DMS53 treated with DMSO at 0.1 percent for 48 hours (cell line): ENCODE results near the gene PLPPR3.
"Not testable (repeated sequence)": the region's sequence is repeated elsewhere in the genome, so short reads cannot be mapped to it uniquely, and the experiment has no call there.

Experiments
- DNase-seq: peaks from one replicate; lab custom pipeline; 2025; ENCODE audit not compliant: unreplicated experiment; lab: John Stamatoyannopoulos, UW

PLPPR3 gene

DNA sequence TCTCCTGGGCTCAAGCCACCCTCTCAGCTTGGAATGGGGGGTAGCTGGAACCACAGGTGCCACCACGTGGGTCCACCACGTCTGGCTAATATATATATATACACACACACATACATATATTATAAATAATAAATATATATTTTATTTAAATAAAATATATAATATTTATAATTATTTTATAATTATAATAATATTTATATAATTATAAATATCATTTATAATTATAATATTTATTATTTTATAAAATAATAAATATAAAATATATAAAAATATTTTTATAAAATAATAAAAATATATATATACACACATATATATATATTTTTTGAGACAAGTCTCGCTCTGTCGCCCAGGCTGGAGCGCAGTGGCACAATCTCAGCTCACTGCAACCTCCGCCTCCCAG lies 32.8 kb upstream of the PLPPR3 start:
- DNase-seq, result no peak

DNA sequence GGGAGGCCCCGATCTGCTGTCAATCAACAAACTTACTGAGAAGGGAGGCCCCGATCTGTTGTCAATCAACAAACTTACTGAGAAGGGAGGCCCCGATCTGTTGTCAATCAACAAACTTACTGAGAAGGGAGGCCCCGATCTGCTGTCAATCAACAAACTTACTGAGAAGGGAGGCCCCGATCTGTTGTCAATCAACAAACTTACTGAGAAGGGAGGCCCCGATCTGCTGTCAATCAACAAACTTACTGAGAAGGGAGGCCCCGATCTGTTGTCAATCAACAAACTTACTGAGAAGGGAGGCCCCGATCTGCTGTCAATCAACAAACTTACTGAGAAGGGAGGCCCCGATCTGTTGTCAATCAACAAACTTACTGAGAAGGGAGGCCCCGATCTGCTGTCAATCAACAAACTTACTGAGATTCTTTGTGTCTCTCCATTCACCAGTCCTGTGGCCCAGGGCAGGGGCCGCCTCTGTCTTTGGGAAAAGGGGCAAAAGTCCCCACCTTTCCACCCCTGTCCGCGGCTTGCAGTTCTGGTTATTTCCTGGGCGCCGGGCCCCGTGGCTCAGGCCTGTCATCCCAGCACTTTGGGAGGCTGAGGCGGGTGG lies 32.0 kb upstream of the PLPPR3 start:
- DNase-seq, result not testable (repeated sequence)

DNA sequence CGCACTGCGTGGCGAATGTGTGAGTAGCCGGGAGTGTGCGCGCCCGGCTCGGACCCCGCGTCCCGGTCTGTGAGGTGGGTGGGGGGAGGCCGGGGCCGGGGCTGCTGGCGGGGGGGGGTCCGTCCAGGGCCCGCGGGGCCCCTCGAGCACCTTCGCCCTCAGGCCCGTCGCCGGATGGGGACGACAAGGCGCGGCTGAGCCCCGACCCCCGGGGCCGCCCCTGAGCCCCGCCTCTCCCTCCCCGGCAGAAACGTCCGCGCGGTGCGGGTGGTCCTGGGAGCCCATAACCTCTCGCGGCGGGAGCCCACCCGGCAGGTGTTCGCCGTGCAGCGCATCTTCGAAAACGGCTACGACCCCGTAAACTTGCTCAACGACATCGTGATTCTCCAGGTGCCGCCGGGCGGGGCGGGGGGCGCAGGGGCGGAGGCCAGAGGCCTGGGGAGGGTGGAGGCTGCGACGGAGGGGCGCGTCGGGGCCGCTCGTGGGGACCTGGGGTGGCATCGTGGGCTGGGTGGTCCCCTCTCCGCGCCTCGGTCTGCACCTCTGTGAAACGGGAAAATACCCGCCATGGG lies 31.3 kb upstream of the PLPPR3 start:
- DNase-seq, result no peak

DNA sequence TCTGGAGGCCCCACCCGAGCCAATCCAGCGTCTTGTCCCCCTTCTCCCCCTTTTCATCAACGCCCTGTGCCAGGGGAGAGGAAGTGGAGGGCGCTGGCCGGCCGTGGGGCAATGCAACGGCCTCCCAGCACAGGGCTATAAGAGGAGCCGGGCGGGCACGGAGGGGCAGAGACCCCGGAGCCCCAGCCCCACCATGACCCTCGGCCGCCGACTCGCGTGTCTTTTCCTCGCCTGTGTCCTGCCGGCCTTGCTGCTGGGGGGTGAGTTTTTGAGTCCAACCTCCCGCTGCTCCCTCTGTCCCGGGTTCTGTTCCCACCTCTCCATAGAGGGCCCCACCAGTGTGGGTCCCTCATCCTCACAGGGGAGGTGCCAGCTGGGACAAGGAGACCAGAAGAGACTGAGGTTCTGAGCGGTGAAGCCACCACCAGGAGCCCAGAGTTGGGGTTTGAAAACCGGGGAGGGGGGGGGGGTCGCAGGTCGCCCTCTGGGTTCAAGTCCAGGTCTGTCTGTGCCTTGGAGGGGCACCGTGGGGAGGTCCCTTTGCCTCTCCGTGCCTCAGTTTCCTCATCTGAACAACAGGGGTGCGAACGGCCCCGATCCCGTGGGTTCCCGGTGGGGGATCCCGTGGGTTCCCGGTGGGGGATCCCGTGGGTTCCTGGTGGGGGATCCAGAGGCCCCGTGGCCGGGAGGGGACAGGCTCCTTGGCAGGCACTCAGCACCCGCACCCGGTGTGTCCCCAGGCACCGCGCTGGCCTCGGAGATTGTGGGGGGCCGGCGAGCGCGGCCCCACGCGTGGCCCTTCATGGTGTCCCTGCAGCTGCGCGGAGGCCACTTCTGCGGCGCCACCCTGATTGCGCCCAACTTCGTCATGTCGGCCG lies 30.6 kb upstream of the PLPPR3 start, which contains the start of gene ELANE:
Gene ELANE (plus strand): TSS at position 168 of the 878 bp plus-strand sequence. CDS start 26 bp downstream, at position 194.
- no peak for DNase-seq

DNA sequence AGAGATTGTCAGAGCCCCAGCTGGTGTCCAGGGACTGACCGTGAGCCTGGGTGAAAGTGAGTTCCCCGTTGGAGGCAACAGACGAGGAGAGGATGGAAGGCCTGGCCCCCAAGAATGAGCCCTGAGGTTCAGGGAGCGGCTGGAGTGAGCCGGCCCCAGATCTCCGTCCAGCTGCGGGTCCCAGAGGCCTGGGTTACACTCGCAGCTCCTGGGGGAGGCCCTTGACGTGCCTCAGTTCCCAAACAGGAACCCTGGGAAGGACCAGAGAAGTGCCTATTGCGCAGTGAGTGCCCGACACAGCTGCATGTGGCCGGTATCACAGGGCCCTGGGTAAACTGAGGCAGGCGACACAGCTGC lies 29.2 kb upstream of the PLPPR3 start:
- DNase-seq, result no peak

DNA sequence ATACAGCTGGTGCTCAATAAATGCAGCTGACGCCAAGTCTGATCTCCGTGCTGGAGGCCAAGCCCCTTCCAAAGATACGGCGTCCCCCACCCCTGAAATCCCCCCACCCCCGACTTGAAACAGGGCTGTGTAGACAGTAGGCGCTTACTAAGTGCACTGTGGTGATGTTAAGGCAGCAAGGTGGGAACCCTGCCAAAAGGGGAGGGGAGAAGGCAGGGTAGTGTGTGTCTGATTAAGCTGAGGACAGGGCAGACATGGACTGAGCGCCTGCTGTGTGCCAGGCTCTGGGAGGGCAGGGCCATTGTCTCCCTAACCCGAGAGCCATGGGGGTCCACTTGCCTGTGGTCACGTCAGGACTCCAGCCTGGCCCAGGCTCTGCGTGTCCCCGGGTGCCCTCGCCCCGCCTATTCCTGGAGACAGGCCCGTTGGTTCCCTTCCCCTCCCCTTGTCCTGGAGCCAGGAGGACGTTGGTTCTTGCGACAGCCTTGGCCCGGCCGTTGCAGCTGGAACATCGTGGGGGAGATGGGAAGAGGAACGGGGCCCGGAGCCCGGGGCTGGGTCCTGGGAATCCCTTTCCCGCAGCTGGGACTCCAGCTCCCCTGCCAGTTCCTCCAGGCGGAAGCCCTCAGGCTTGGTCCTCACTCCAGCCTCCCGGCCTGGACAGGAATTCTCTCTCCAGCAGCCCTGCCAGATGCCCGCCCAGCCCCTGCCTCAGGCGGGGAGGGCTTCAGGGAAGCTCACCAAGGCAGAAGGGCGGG lies 28.6 kb upstream of the PLPPR3 start:
- no peak for DNase-seq

DNA sequence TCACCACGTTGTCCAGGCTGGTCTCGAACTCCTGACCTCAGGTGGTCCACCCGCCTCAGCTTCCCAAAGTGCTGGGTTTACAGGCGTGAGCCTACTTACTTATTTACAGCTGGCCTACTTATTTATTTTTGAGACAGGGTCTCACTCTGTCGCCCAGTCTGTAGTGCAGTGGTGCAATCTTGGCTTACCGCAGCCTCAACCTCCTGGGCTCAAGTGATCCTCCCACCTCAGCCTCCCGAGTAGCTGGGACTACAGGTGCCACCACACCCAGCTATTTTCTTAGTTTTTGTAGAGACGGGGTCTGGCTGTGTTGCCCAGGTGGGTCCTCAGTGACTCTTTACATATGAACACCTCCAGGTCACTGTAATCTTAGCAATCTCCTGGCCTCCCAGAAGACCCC lies 27.4 kb upstream of the PLPPR3 start:
- DNase-seq, result not testable (repeated sequence)

DNA sequence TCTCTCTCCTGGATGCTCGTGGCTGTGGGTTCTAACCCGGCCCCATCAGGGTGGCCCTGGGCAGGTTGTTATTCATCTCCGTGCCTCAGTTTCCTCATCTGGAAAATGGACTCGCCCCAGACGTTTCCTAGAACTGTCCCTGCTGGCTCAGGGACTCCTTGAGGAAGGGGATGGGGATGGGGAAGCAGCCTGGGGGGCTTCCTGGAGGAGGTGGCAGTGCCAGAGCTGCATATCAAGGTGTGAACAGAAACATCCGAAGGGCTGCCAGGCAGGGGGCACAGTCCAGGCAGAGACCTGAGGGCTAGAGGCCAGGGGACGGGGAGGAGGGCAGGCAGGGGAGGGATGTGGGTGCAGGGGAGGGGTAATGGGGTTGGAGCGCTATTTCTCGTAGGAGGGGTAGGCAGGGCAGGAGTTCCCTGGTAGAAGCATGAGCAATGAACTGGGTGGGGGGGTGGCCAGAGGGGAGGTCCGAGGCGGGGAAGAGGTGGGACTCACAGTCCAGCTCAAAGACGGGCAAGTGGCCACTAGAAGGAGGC lies 26.7 kb upstream of the PLPPR3 start:
- no peak for DNase-seq

DNA sequence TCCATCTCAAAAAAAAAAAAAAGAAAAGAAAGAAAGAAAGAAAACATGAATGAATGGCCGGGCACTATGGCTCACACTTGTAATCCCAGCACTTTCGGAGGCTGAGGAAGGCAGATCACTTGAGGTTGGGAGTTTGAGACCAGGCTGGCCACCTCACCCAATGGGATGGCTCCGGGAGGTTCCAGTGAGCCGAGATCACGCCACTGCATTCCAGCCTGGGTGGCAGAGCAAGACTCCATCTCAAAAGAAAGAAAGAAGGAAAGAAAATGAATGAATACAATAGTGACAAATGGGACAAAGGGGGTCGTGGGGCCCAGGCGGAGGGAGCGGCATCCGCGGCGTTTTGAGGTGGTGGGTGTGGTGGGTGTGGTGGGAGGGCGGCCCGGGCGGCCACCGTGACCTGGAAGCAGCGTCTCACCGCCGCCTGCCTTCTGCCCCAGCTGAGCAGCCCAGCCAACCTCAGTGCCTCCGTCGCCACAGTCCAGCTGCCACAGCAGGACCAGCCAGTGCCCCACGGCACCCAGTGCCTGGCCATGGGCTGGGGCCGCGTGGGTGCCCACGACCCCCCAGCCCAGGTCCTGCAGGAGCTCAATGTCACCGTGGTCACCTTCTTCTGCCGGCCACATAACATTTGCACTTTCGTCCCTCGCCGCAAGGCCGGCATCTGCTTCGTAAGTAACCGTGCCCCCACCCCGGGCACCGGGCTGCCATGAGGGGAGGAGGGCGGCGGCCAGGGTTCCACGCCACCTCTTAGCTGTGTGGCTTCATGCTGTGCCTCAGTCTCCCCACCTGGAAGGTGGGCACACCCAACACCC lies 24.2 kb upstream of the PLPPR3 start:
- DNase-seq, result no peak

DNA sequence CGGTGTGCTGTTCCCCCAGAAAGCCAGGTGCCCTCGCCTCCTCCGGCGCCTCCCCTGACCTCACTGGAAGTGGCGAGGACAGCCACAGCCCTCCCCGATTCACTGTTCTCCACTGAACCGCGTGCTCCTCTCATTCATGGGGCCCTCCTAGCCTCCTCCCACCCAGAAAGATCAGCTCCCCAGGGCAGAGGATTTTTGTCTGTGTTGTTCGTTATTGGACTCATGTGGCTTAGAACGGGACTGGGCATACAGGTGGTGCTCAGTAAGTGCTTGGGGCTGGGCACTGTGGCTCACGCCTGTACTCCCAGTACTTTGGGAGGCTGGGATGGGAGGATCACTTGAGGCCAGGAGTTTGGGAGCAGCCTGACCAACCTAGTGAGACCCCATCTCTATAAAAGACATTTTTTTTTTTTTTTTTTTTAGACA lies 22.8 kb upstream of the PLPPR3 start:
- DNase-seq, result no peak

DNA sequence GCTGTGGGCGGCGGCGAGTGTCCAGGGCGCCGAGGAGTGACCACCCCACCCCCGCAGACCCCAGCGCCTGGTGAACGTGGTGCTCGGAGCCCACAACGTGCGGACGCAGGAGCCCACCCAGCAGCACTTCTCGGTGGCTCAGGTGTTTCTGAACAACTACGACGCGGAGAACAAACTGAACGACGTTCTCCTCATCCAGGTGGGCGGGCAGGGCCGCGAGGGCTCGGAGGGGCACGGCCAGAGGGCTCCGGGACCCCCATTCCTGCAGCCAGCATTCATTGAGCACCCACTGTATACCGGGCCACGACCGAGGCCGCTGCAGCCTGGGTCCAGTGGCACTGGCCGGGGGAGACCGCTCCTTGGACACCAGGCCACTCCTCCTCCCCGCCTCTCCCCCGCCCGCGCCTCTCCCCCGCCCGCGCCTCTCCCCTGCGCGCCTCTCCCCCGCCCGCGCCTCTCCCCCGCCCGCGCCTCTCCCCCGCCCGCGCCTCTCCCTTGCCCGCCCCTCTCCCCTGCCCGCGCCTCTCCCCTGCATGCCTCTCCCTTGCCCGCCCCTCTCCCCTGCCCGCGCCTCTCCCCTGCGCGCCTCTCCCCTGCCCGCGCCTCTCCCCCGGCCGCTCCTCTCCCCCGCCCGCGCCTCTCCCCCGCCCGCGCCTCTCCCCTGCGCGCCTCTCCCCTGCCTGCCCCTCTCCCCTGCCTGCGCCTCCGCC lies 22.2 kb upstream of the PLPPR3 start:
- no peak for DNase-seq

DNA sequence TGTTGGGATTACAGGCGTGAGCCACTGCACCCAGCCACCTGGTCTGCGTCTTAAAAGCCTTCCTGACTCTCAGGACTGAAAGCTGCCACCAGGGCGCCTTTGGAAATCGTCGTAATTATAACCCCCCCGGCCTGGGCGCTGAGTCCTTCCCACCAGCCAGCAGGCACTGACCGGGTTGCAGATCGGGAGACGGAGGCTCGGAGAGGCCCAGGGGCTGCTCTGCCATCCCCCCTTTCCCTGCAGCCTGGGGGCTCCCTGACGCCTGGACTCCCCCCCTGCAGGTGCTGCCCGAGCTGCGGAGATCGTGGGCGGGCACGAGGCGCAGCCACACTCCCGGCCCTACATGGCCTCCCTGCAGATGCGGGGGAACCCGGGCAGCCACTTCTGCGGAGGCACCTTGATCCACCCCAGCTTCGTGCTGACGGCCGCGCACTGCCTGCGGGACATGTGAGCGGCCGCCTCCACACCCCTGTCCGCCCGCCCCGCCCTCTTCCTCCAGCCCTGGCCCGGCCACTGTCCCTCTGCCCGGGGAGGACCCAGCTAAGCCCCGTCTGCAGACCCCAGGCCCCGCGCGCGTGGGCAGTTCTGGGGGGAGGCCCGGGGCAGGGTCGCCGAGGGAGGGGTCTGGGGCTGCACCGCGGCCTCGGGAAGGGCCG lies 21.6 kb upstream of the PLPPR3 start:
- DNase-seq, result no peak

DNA sequence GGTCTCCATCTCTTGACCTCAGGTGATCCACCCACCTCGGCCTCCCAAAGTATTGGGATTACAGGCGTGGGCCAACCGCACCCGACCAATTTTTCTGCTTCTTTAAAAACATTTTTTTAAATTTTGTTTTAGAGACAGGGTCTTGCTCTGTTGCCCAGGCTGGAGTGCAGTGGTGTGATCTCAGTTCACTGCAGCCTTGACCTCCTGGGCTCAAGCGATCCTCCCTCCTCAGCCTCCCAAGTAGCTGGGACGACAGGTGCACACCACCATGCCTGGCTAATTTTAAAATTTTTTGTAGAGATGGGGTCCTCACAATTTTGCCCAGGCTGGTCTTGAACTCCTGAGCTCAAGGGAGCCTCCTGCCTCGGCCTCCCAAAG lies 21.0 kb upstream of the PLPPR3 start:
- not testable (repeated sequence) for DNase-seq

DNA sequence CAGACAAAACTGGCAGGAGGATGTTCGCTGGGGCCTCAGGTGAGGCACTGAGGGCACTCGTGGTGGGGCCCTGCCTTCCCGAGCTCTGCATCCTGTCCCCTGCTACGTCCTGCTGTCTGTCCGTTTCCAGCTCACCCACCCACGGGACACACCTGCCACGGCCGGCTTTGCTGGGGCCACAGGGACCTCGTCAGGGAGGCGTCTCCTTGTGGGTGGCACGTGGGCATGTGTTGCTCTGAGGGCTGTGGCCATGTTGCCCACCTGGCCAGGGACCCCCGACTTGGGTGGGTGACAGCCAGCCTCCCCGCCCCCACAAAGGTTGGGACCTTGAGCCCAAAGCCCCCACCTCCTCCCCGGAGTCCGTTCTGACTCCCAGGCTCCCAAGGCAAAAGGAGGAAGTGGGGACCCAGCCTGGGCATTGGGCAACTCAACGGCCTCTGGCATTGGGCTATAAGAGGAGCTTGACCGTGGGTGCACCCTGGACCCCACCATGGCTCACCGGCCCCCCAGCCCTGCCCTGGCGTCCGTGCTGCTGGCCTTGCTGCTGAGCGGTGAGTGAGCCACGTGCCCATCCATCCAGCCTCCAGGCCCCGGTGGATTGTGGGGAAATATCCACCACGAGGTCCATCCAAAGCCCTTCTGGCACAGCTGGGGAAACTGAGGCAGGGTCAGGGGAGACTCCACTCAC lies 18.9 kb upstream of the PLPPR3 start, which contains the start of gene PRTN3:
Gene PRTN3 (plus strand): TSS at position 481 of the 688 bp plus-strand sequence. CDS start 10 bp downstream, at position 491.
- DNase-seq, result no peak

DNA sequence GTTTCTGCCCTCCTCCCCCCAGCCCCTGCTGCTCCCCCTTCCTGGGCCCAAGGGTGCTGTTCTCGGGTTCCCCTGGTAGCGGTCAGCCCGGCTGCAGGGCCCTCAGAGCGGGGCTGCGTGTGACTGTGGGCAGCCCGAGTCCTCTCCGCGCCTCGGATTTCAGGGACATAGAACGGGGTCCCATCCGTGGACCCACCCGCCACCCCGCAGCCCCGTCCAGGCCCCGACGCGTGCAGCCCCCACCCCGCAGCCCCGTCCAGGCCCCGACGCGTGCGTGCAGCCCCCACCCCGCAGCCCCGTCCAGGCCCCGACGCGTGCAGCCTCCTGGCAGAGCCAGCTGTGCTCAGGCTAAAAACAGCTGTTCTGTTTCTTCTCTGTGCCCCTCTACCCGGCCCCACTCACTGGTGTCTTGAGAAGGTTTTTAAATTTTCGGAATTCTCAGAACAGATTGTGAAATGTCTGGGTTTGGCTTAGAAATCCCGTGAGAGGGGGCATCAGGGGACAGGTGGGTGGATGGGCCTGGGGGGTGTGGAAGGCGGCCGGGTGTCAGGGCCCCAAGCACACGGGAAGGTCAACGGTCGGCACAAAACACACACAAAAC lies 13.6 kb upstream of the PLPPR3 start:
- no peak for DNase-seq

DNA sequence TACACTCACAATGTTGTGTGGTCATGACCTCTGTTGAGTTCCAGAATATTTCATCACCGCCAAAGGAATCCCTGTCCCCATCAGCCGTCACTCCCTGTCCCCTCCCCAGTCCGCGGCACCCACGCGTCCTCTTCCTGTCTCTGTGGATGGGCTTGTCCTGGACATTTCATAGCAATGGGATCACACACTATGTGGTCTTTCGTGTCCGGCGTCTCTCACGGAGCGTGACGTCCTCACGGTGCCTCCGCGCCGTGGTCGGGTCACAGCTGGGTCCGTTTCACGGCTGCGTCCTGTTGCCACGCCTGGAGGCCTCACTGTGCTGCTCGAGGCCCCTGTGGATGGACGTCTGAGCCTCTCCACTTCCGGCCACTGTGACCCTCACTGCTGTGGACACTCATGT lies 12.5 kb upstream of the PLPPR3 start:
- DNase-seq, result no peak

DNA sequence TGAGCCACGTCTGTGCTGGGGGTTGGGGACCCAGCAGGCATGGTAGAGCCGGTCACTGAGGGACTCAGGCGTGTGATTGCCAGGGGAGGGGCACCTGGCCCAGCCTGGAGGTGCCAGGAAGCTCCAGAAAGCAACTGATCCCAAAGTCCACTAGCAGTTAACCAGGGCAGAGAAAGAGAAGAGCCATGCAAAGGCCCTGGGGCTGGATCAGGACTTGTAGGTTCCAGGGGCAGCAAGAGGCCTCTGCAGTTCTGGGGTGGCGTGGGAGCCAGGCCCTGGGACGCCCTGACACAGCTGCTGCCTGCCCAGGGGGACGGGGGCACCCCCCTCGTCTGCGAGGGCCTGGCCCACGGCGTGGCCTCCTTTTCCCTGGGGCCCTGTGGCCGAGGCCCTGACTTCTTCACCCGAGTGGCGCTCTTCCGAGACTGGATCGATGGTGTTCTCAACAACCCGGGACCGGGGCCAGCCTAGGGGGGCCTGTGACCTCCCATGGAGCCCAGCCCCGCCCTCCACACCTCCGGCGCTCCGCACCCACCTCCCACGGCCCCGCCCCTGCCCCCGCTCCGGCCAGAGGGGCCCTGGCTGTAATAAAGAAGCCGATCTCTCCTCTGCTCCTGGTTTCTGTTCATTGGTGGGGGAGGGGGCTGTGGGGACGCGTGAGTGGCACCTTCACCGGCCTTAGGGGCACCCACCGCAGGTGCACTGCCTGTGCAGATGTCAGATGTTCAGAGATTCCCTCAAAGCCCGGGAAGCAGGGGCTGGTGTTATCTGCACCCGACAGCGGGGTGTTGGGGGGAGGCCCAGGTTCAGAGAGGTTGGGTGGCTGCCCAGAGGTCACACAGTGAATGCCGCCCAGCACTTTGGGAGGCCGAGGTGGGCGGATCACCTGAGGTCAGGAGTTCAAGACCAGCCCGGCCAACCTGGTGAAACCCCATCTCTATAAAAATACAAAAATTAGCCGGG lies 9.9 kb upstream of the PLPPR3 start:
- no peak for DNase-seq
